Colon (tissue), 2 donors: ENCODE results near the gene TSACC.
"Not testable (repeated sequence)": the region's sequence is repeated elsewhere in the genome, so short reads cannot be mapped to it uniquely, and the experiment has no call there.

Source experiments
- FAIRE-seq: peaks from 2 replicates; lab custom pipeline; 2012; peaks lifted over from hg19 to GRCh38; lab: Jason Lieb, UNC
- donor health status: control.
- donor health status: control.

Gene TSACC

GRCh38 chr1:156338180-156338976, at the start of gene TSACC, which contains the start of gene CCT3:
Gene TSACC, plus strand, starts transcription at chr1:156338526. Its CDS starts 1,232 bp downstream, at chr1:156339758.
Gene CCT3, minus strand, starts transcription at chr1:156338292. Its CDS starts 108 bp downstream, at chr1:156338184.
- no peak for FAIRE-seq

GRCh38 chr1:156289857-156290256, 48.5 kb upstream of the TSACC start:
- FAIRE-seq: no peak

- no peak for FAIRE-seq
Observed at GRCh38 chr1:156291226-156292061, 46.9 kb upstream of the TSACC start.

DNA sequence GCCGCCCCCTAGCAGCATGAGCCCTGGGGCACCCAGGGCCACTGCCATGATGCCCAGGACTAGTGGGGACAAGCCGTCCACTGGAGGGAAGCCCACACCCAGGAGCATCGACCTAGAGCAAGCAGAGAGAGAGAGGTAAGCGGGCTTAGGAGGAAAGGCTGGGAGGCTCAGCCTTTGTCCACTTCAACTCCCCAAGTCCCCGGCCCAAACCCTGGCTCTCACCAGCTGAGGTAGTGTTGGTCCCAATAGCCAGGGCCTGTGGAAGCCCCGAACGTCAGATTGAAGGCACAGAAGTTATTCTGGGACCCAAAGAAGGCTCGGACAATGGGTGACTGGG, 45.3 kb upstream of the TSACC start:
- FAIRE-seq: no peak

DNA sequence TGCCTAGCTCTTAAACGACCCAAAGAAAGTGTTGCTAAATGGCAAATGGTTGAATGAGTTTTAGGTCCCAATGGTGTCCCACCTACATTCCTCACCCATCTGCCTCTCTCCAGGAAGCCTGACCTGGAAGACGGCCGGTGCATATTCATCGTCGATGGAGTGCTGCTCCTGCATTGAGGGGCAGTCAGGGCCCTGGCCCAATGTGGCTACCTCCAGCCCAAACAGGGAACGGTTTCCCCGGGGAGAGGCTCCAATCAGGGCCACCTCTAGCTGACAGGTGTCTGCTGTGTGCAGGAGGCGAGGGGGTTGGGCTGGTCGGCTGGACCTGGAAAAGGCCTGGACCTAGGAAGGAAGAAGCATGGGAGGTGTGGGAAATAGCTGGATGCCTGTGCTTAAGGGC, 44.4 kb upstream of the TSACC start:
- no peak for FAIRE-seq

DNA sequence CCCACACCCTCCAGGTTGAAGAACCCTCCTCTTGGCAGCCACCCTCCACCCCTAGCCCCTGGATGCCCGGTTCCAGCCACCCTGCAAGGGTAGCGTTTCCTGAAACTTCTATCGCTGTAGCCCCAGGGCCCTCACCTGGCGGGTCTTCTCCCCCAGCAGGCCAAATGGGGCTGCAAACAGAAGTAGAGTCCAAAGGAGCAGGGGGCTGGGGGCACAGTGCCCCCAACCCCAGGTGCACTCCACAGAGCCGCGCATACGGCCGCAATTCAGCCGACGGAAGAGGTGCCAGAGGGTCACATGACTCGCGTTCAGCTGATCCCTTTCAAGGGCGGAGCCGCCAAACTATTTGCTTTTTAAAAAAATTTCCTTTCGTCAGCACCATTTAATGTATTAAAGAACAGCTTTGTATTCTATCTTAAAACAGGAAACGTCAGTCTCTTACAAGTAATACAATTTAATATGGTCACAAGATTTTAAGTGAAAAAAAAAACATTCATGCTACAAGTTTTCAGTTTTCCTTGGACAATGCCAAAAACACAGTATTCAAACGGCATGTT, 42.9 kb upstream of the TSACC start, which contains the start of gene GLMP:
TSS of gene GLMP (minus strand) at position 289 of the 557 bp plus-strand sequence. CDS start at position 255, 34 bp downstream.
- FAIRE-seq: no peak

GRCh38 chr1:156298852-156299357, 39.4 kb upstream of the TSACC start, which contains the start of gene VHLL:
Gene VHLL, minus strand, starts transcription at chr1:156299307. Its CDS starts 118 bp downstream, at chr1:156299189.
- no peak for FAIRE-seq

- no peak for FAIRE-seq
Observed at GRCh38 chr1:156303241-156303640, 35.1 kb upstream of the TSACC start.

GRCh38 chr1:156305215-156305614, 33.1 kb upstream of the TSACC start:
- FAIRE-seq: no peak

- no peak for FAIRE-seq
Observed at GRCh38 chr1:156308078-156308477, 30.2 kb upstream of the TSACC start.

DNA sequence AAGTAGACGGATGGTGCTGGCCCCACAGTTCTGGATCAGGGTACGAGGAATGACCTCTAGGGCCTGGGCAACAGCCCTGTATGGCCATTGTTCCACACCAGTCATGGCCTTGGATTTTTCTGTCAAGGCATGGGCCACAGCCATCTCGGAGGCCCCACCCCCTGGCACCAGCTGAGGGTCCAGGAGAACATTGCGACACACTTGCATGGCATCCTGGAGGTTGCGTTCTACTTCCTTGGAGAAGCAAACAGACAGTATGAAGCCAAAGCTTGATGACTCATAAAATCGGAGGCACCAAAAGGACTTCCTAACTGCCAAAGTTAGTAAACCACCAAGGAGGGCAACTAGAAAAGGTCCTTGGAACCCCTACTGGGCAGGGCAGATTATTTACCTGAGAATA, 27.4 kb upstream of the TSACC start:
- FAIRE-seq: no peak

DNA sequence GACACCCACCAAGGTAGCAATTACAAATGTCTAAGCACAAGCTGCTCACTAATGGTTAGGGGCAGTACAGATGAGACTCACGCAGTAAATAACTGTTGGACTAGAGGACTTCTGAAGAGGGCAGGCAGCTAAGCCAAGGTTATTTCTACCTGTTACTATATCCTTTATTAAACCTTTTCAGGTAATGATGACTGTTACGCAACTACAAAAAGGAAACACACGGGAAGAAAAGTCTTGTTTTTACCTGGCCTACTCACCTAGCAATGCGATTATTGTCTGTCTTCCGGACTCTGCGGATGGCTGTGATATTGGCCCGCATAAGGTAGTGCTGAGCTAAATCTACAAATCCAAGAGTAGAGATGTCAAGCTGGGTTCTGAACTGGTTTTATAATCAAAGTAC, 21.4 kb upstream of the TSACC start:
- FAIRE-seq: no peak

DNA sequence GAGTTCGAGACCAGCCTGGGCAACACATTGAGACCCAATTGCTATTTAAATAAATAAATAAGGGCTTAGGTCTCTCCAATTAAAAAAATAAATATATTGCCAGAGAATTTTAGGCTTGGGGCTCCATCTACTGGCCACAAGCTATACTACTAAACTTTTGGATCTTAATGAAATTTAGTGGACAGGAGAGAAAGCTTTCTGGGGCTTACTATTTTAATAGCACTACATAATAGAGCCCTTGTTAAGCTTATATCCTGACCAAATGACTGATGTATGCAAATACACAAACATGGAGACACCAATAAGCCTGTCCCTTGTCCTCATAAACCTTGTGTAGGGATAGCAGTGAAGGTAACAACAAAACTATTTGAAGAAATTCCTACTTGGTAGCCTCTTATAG, 18.7 kb upstream of the TSACC start:
- FAIRE-seq: no peak

- no peak for FAIRE-seq
Observed at GRCh38 chr1:156320560-156320959, 17.8 kb upstream of the TSACC start.

- not testable (repeated sequence) for FAIRE-seq
Observed at GRCh38 chr1:156323179-156323578, 15.1 kb upstream of the TSACC start.

GRCh38 chr1:156336242-156336641, 2.1 kb upstream of the TSACC start:
- FAIRE-seq: no peak

DNA sequence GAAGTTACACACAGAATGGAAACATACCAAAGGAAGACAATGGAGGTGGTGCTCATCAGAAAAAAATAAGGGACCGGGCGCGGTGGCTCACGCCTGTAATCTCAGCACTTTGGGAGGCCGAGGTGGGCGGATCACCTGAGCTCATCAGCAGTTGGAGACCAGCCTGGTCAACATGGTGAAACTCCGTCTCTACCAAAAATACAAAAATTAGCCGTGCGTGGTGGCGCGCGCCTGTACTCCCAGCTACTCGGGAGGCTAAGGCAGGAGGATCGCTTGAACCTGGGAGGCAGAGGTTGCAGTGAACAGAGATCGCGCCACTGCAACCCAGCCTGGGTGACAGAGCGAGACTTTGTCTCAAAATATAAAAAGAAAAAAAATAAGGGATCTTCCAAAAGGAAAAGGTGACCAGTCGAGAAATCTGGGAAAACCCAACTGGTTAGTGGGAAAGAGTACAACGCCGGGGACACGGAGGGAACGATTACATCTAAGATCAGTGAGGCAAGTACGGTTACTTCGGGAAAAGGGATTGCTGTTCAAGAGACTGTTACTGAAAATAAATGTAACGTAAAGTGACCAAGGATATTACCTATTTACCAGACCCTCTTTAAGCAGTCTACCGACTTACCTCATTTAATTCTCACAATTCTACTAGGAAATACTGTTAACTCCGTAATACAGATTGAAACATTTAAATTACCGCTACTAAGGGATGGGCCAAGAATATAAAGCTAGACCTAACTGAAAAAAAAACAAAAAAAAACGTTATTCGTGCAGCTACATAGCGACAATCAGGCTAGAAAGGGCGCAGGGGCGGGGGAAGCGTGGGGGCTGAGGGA, 1.1 kb upstream of the TSACC start:
- FAIRE-seq: no peak

- FAIRE-seq: no peak
Observed at GRCh38 chr1:156337888-156338179, 492 bp upstream of the TSACC start.

DNA sequence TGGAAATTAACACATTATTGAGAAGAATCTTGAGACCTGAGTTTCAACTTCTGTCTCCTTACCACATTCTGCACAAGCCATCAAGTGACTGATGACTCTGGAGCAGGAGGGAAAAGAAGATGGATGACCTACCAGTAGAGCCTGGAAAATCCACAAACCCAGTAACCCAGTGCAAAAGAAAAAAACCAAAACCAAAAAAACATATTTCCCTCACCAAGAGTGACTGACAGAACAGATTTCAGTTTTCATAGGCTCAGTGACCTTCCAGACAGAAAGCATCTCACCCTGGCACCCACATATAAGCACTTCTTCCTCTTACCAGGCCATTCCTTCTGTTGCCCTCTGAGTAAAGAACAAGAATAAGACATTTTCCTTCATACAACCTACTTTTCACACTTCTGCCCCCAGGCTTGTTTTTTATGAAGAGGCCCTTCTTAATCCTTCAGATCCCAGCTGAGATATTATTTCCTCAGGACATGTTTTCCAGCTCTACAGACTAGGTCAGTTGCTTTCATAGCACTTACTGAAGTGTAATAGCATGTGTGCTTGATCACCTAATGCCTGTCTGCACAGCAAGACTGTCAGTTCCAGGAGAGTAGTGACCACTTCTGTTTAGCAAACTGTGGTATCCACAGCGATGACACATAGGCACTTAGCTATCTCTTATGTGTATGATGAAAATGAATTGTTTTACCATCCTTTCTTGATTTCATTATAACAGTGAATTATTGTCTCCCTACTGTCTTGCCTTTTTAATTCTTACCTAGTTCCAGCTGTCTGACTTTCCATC, 4.0 kb downstream of the TSACC start:
- no peak for FAIRE-seq

- FAIRE-seq: no peak
Observed at GRCh38 chr1:156344409-156344808, 6.1 kb downstream of the TSACC start.

- FAIRE-seq: not testable (repeated sequence)
Observed at GRCh38 chr1:156346035-156346434, 7.7 kb downstream of the TSACC start.
